Stimulated activated CD4-positive, alpha-beta T cell treated with anti-CD3 and anti-CD28 coated beads, Interleukin-1b, Interleukin-23, amount 100 ng/mL, for 4 hours (primary cell): ENCODE data around the gene WWOX.

ENCODE experiments used
- DNase-seq, 2 donors: peaks; one replicate each; pipeline ENCODE4 v3.0.0-alpha.2; 2020; ENCODE audit warnings: low read depth in 2 of 2

WWOX gene

GRCh38 chr16:78300469-78300868 is 201.0 kb downstream of the WWOX start:
- no peak for DNase-seq

DNA sequence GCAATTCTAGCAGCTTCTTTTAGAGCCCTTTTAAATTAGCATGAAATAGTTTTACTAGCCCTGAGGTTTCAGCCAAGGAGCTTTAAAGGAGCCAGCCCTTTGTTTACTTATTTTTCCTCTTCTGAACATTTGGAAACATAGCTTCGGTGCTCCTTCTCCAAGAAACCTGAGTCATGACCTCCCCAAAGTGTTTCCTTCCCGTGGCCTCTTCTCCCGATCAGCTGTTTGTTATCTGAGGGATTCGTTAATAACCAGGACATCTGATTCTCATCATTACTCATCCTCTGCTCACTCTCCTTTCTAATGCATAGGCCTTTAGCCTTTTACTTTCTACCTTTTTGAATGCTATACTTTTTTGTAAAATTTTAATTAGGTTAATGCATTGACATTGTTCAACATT is 204.5 kb downstream of the WWOX start:
- no peak for DNase-seq

- DNase-seq: no peak
These were observed 206.9 kb downstream of the WWOX start for GRCh38 chr16:78306361-78306760.

DNA sequence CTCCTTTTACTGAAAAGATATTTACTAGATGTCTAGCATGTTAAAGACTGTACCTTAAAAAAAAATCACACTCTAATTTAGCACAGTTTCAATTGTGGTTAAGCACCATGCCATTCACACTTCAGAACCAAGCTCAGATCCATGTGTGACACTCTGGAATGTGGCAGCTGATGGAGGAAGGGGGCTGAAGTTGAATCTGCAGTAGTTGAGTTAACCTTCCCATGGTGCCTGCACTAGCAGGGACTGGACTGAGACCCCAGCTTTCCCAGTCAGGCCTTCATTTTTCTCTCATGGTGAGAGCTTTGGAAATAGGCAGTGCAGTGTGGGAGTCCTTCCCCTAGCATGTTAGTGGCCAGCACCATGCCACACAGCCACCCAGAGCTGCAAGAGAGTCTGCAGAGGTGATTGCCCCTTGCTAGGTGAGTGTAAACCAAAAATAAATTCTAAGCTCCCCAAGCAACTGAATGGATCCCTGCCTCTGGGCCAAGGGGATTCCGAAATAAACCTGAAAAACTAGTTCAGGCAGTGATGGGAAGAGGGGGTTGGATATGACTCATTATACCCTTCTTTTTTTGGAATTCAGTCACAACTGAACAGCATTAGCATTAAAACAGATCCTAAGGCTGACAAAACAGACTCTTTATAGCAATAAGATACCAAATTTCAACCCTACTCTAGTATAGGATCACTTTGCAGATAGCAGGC is 208.5 kb downstream of the WWOX start:
- no peak for DNase-seq

- DNase-seq: no peak
These were observed 210.3 kb downstream of the WWOX start for GRCh38 chr16:78309763-78310162.

DNA sequence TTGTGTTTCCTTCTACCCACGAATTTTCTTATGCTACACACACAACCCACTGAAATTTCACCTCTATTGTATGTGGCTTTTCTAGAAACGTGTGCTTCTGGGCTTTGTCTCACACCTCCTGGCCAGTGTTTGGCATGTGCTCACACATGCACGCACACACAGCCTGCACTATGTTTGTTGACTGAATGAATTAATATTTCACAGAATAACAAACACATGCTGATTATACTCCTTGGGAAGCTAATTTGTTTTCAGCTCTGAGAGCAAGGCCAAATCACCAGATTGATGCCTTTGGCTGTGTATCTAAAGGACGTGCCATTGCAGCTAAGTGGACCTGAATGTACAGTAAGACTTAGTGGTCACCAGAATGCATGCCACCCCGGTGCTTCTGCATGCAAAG is 210.7 kb downstream of the WWOX start:
- no peak for DNase-seq

- DNase-seq: no peak
These were observed 211.6 kb downstream of the WWOX start for GRCh38 chr16:78310990-78311561.

DNA sequence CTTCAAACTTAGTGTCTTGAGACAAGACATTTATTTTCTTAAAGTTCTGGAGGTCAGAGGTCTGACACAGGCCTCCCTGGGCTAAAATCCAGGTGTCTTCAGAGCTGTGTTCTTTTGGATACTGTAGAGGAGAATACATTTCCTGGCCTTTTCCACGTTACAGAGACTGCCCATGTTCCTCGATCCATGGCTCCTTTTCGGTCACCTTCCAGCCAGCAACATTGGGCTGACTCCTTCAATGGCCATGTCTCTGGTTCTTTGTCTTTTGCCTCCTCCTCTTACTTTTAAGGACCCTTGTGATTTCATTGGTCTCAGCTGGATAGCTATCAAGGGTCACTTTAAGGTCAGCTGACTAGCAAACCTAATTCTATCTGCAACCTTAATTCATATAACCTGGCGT is 212.4 kb downstream of the WWOX start:
- DNase-seq: no peak

- no peak for DNase-seq
These were observed 218.2 kb downstream of the WWOX start for GRCh38 chr16:78317564-78318240.

DNA sequence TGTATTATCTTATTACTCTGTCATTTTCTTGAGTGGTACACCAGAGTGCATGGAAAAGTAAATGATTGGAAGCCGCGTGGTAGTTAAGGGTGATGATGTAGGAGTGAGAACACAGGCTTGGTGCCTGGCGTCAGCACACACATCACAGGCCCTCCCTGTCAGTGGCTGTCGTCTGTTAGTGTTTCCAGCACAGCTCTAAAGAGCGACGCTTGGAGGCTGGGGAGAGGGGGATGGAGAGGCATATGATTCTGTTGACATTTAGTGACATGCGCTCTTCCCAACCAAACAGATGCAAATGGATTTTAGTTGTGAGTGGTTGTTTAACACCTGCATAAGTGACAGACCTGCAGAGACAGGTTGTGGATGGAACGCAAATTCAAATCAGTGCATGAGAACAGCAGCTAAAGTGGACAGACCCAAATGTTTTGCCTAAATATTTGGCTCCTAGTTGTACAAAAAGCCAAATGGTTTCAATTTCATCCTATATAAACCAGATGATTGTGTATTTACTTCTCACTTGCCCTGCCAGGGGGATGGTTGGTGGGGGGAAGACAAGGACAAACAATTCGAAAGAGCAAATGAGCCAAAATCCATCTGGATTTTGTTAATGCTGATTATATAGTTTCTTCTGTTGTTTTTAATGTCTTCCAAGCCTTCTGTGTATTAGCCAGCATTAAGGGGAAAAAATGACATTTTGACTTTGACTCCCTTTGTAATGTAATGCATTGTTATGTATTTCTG is 222.3 kb downstream of the WWOX start:
- DNase-seq: no peak

- DNase-seq: no peak
These were observed 223.9 kb downstream of the WWOX start for GRCh38 chr16:78323315-78323714.

DNA sequence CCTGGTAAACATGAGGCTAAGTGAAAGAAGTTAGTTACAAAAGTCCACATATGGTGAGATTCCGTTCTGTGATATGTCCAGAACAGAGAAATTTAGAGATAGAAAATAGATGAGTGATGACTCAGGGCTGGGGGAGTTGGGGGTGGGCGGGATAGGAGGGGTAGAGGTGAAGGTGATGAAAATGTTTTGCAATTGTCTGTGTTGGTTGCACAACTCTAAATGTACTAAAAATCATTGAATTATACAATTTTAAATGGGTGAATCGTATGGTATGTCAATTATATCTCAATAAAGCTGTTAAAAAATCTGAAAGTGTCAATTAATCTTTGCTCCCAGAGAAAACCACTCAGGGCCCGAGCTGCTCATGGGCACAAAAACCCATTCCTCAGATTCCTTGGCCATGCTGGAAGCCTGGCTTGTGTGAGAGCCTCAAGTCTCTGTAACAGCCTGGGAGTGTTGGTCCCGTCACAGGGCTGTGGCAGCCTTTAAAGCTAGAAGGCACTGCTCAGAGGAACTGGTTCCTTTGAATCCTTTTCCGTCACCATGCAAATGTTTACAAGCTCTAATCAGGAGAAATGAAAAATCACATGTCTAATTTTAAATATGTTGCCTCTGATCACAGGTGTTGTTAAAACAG is 225.3 kb downstream of the WWOX start:
- DNase-seq: no peak

GRCh38 chr16:78325468-78326352 is 226.3 kb downstream of the WWOX start:
- DNase-seq: no peak

DNA sequence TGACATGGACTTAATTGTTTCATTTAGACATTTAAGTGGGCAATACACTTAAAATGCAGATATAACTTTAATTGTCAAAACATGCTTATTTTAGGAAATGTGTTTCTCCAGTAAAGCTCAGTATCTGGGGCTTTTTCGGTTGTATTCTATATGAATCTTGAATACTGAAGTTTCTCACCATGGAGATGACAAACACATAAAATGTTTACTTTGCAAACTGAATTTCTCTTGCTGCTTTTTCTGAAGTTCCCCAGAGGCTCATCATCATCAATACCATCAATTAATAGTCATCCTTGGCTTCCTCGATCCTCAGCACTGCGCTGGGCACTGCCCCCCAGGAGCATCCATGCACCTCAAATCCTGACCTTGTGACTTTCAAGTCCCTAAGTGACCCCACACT is 227.3 kb downstream of the WWOX start:
- DNase-seq: no peak

DNA sequence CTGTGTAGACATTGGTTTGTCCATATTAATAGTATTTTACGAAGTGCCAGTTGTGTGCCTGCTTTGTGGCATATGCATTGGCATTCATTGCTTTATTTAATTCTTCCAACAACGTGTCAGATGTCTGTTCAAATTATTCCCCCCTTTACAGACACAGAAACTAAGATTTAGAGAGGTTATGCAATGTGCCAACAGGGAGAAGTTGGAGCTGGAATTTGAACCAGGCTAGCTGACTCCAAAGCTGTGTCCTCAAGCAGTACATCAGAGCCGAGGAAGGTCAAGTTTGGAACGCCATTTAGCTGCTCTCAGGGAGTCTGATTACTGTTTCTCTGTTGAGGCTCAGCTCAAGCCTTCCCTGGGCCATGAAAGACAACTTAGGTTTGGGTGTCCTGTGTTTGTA is 232.3 kb downstream of the WWOX start:
- DNase-seq: no peak

DNA sequence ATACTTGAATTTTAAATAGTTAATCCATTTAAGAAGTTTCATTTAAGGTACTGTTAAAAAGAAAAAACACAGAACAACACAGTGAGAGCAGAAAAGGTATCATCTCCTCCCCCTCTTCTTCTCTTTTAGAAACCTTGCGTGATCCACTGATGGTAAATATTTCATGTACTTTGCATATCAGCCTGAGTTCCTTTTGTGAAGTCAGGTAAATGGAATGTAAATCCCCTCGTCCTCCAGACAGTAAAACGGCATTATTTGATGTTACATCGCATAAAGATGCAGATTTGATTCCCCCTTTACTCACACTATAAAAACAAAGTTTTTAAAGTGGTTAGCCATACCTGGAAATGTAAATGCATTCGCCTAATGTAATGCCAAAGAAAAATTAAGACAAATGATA is 234.4 kb downstream of the WWOX start:
- no peak for DNase-seq

GRCh38 chr16:78340590-78340989 is 241.1 kb downstream of the WWOX start:
- no peak for DNase-seq

- no peak for DNase-seq
These were observed 248.6 kb downstream of the WWOX start for GRCh38 chr16:78348068-78348467.

- no peak for DNase-seq
These were observed 249.4 kb downstream of the WWOX start for GRCh38 chr16:78348886-78349285.

DNA sequence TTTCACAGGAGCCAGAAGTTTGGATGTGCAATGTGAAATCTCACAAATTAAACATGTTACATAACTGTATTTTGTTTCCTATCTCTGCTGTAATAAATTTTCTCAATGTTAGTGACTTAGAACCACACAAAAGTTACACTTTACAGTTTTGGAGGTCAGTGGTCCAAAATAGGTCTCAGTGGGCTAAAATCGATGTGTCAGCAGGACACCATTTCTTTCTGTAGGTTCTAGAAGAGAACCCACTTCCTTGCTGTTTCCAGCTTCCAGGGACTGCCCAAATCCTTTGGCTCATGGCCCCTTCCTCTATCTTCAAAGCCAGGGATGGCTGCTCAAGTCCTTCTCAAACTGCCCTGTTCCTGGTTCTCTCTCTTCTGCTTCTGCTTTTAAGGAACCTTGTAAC is 252.7 kb downstream of the WWOX start:
- no peak for DNase-seq

DNA sequence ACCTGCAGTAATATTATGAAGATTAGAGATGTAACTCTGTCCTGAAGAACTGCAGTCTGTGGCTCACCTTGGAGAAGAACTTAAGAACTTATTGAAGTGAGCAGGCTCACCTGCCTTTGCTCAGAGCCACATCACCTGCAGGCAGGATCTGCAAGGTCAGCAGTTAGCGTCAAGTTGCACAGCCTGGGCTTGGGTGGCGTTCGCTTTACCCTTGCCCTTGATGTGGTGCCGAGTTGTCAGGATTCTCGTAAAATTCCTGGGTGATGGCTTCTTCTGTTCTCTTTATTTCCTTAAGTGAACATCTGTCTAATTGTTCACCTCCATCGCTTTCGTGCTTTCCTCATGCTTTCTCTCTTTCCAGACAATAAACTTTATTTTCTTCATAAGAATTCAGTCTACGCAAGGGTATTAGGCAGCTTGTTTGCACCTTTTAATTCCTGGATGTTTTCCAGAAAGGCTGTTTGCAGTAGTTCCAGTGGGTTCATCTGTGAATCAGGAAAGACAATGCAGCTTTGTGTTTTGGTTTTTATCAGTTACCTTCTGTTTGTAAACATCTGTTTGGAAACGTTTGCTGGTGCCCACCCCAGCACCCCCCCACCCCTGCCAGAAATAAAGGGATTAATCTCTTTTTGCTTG is 254.3 kb downstream of the WWOX start:
- DNase-seq: no peak
